Ovary (tissue), 9 donors: ENCODE data around the gene TOGARAM2. TPM values are rescaled to one million over a fixed set of nuclear protein-coding genes. Genes with fewer than 3 reads are reported as not detected.

ENCODE experiments used
- DNase-seq, 5 donors: peaks; one replicate each; pipeline ENCODE4 v3.0.0-alpha.2; 2019 to 2020
- H3K27ac ChIP-seq, 2 donors: fragments of 200-600 bp; one replicate each; pipeline versions ENCODE4 v1.5.1 to v1.8.0; 2019 to 2022
- H3K27me3 ChIP-seq: fragments of 200-600 bp; one replicate; pipeline ENCODE4 v1.8.0; 2022
- H3K36me3 ChIP-seq: fragments of 200-600 bp; sonication (generic); one replicate; pipeline ENCODE4 v1.5.1; 2019
- H3K4me1 ChIP-seq: one replicate; pipeline ENCODE4 v1.8.1; 2013; ENCODE audit warnings: mild to moderate bottlenecking, moderate library complexity; ENCODE audit not compliant: insufficient read depth
- H3K4me3 ChIP-seq: fragments of 200-600 bp; sonication (generic); one replicate; pipeline ENCODE4 v1.5.1; 2017
- H3K9me3 ChIP-seq, 2 donors: fragments of 200-600 bp in 1 of 2; sonication (generic) in 1 of 2; one replicate each; pipeline versions ENCODE4 v1.5.1 to v1.8.1; 2013 to 2019; ENCODE audit warnings: mild to moderate bottlenecking in 1 of 2, moderate library complexity in 1 of 2
- CTCF ChIP-seq, 3 donors: fragments of 450-650 bp in 2 of 3; fragments of 200-600 bp in 1 of 3; IDR thresholded peaks; one replicate each; pipeline versions ENCODE4 v1.5.1 to v1.8.0; 2016 to 2022; ENCODE audit warnings: antibody characterized with exemption in 3 of 3, mild to moderate bottlenecking in 1 of 3
- EP300 ChIP-seq: sonication (generic); formaldehyde crosslinking; IDR thresholded peaks from one replicate; pipeline ENCODE4 v1.6.1; 2017; ENCODE audit warnings: antibody characterized with exemption
- POLR2A ChIP-seq: fragments of 450-650 bp; IDR thresholded peaks from one replicate; pipeline ENCODE4 v1.6.1; 2017; ENCODE audit warnings: antibody characterized with exemption, mild to moderate bottlenecking, moderate library complexity
- WGBS, 3 donors: extraction: QIAGEN DNeasy Blood & Tissue Kit in 1 of 3; methylation state at CpG; one replicate each; pipeline versions ENCODE4 v1.1.5 to v1.1.7; 2013 to 2017; 5-methylcytosine and 5-hydroxymethylcytosine counted together
- intact Hi-C, 4 donors: fragments of 100-400 bp; cut with DNase I; formaldehyde crosslinking; loops; one replicate each; pipeline versions ENCODE4 v1.11.0 to v1.15.1; 2022 to 2023
- polyA plus RNA-seq, 2 donors: library from polyadenylated mRNA; stranded (reverse); fragments of 200-250 nt in 1 of 2; fragments of 350-450 nt in 1 of 2; fragmentation: Illumina TruSeq in 1 of 2; extraction: RNeasy Lipid Tissue Mini Kit (QIAGEN cat#74804) in 1 of 2; gene quantifications; one replicate each; pipeline ENCODE4 v1.2.3, GENCODE V29; 2013 to 2014
- small RNA-seq: library from RNA; depleted of rRNA; stranded (forward); fragments of <200 nt; gene quantifications from one replicate; pipeline ENCODE3, GENCODE V24; 2016
- total RNA-seq, 7 donors: library from RNA; depleted of rRNA in 2 of 7; stranded (reverse); fragments of >200 nt in 2 of 7; fragmentation: NEBNext Ultra II Directional in 3 of 7; extraction: Animal tissue kit (Norgen Biotek cat#: 25700) in 3 of 7; gene quantifications; one replicate each; pipeline versions ENCODE4 v1.1.0 to v1.2.4, GENCODE V29; 2016 to 2023
- donor health status: DM: no; HTN: no; CAD: no; lungs with moderate emphysema.
- donor health status: DM: no; HTN: no; CAD: no.
- donor health status: Bipolar disorder and iron deficiency.
- donor health status: DM: yes; HTN: yes; CAD: no.
- donor health status: DM: no; HTN: no; CAD: no.
- donor health status: DM: yes; HTN: yes; CAD: no.

The TOGARAM2 gene
- total and polyA plus RNA-seq, 9 donors: 0.33 to 21.1 (median 1.7) TPM

- intact Hi-C loops: no loop called here
- Histone ChIP-seq H3K9me3 (no peaks in the 10 kb centered on the region), H3K27ac (no peak overlapping the region), H3K4me1 (no peaks in the 10 kb centered on the region), H3K27me3 (no peaks in the 10 kb centered on the region), H3K4me3 (no peak overlapping the region), H3K36me3 (no peaks in the 10 kb centered on the region)
- 91 to 96% (median 92%) methylated on average over 8 of the region's 8 CpGs for WGBS, 3 donors
- DNase-seq: no peak
- no peak for TF ChIP-seq CTCF (IDR thresholded peaks at IDR 0.05)
- TF ChIP-seq POLR2A: no peak
- TF ChIP-seq EP300: no peak
These were observed 115.9 kb downstream of the TOGARAM2 start for GRCh38 chr2:29096969-29097368.

GRCh38 chr2:29097569-29097968 lies 116.5 kb downstream of the TOGARAM2 start:
- Histone ChIP-seq H3K27ac (no peak overlapping the region), H3K4me3 (no peak overlapping the region), H3K9me3 (no peaks in the 10 kb centered on the region), H3K36me3 (no peaks in the 10 kb centered on the region), H3K4me1 (no peaks in the 10 kb centered on the region), H3K27me3 (no peaks in the 10 kb centered on the region)
- WGBS, 3 donors: 84 to 89% (median 86%) methylated on average over 6 of the region's 6 CpGs
- TF ChIP-seq POLR2A: no peak
- no peak for TF ChIP-seq CTCF (IDR thresholded peaks at IDR 0.05)
- no peak for TF ChIP-seq EP300
- no peak for DNase-seq
- intact Hi-C loops: no loop called here

DNA sequence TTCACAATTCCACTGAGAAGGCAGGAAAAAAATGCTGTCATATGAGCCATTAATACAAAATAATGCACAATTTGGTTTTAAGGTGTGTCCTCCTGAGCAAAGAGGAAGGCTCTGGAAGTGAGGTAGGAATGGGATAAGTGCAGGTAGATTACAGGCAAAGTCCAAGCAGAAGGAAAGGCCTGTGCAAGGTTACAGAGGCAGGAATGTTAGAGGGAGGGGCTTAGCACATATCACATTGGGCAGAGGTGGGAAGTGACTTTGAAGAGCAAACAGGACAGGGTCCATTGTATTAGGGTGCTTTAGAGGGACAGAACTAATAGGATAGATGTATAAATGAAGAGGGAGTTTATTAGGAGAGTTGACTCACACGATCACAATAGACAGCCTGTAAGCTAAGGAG lies 119.5 kb downstream of the TOGARAM2 start:
- H3K4me1 ChIP-seq: no peaks in the 10 kb centered on the region
- DNase-seq: no peak
- no peak overlapping the region for H3K27ac ChIP-seq
- H3K27me3 ChIP-seq: no peaks in the 10 kb centered on the region
- no peak for TF ChIP-seq CTCF (IDR thresholded peaks at IDR 0.05)
- no peak for TF ChIP-seq POLR2A
- TF ChIP-seq EP300: no peak
- 83 to 96% (median 84%) methylated on average over 1 of the region's 1 CpG for WGBS, 3 donors
- no peak overlapping the region for H3K4me3 ChIP-seq
- intact Hi-C loops: no loop called here
- no peaks in the 10 kb centered on the region for H3K36me3 ChIP-seq
- H3K9me3 ChIP-seq: no peaks in the 10 kb centered on the region

Small RNA genes within 50 kb of the gene (small RNA-seq; reads per million reads assigned to genes)
- gene RF00019: not detected

Other genes starting within 250 kb of the TOGARAM2 start
- 100 to 1,000 TPM; 229 to 421 (median 313) TPM for gene PPP1CB, start 229.5 kb upstream of the TOGARAM2 start, total RNA-seq
- gene PPP1CB, start 229.5 kb upstream of the TOGARAM2 start, polyA plus RNA-seq: 10 to 100 TPM; 90.9 to 97.8 TPM
- gene SPDYA, start 170.5 kb upstream of the TOGARAM2 start, total RNA-seq: 1 to 10 TPM in 4 of 7 donors, under 1 TPM in 3; 0.58 to 4.3 (median 1.8) TPM
- under 1 TPM; 0.13 to 0.53 TPM for gene SPDYA, start 170.5 kb upstream of the TOGARAM2 start, polyA plus RNA-seq
- 10 to 100 TPM in 6 of 7 donors, 1 to 10 TPM in 1; 8.1 to 18.4 (median 14.2) TPM for gene TRMT61B, start 111.0 kb upstream of the TOGARAM2 start, total RNA-seq
- gene TRMT61B, start 111.0 kb upstream of the TOGARAM2 start, polyA plus RNA-seq: 10 to 100 TPM; 11.7 to 13.0 TPM
- 10 to 100 TPM; 29.0 to 63.5 (median 46.8) TPM for gene WDR43, start 86.6 kb upstream of the TOGARAM2 start, total RNA-seq
- 10 to 100 TPM; 14.0 to 29.0 TPM for gene WDR43, start 86.6 kb upstream of the TOGARAM2 start, polyA plus RNA-seq
- under 1 TPM; 0.08 to 0.27 (median 0.15) TPM for gene PCARE, start 93.2 kb downstream of the TOGARAM2 start, total RNA-seq
- under 1 TPM; 0.30 to 0.50 TPM for gene PCARE, start 93.2 kb downstream of the TOGARAM2 start, polyA plus RNA-seq
- gene CLIP4, start 134.1 kb downstream of the TOGARAM2 start, total RNA-seq: 10 to 100 TPM; 40.2 to 64.7 (median 54.4) TPM
- 10 to 100 TPM; 20.7 to 24.2 TPM for gene CLIP4, start 134.1 kb downstream of the TOGARAM2 start, polyA plus RNA-seq